Natural killer cell (primary cell): Measurements from ENCODE around the gene ZNF473. TPM values are rescaled to one million over a fixed set of nuclear protein-coding genes. Genes with fewer than 3 reads are reported as not detected.

Experiments
- ATAC-seq, 3 donors: fragments of 150-1000 bp in 2 of 3; fragments of 200-7000 bp in 1 of 3; cut with Tn5 transposase; 1 replicate in 1 of 3; 2 replicates in 2 of 3; pipeline ENCODE4 v1.10.0; 2021; ENCODE audit warnings: mild to moderate bottlenecking in 2 of 3, moderate library complexity in 2 of 3
- DNase-seq, 2 donors: peaks; one replicate each; pipeline versions ENCODE4 v3.0.0 to v3.0.0-alpha.2; 2013 to 2021; ENCODE audit warnings: mixed read lengths in 1 of 2
- H3K27ac ChIP-seq: one replicate; pipeline ENCODE4 v1.5.1; 2013; ENCODE audit warnings: mild to moderate bottlenecking, low read length
- H3K27me3 ChIP-seq: one replicate; pipeline ENCODE4 v1.6.1; 2013; ENCODE audit warnings: low read length; ENCODE audit not compliant: control insufficient read depth, insufficient read depth
- H3K36me3 ChIP-seq: one replicate; pipeline ENCODE4 v1.6.1; 2013; ENCODE audit warnings: low read length; ENCODE audit not compliant: control insufficient read depth, insufficient read depth
- H3K4me1 ChIP-seq: one replicate; pipeline ENCODE4 v1.6.1; 2013; ENCODE audit warnings: low read length; ENCODE audit not compliant: control insufficient read depth, insufficient read depth
- H3K4me3 ChIP-seq: one replicate; pipeline ENCODE4 v1.5.1; 2013; ENCODE audit warnings: low read length
- H3K9me3 ChIP-seq: one replicate; pipeline ENCODE4 v1.6.1; 2013; ENCODE audit warnings: low read length; ENCODE audit not compliant: control insufficient read depth, insufficient read depth
- H3K27ac Mint-ChIP-seq, 2 donors: one replicate each; pipeline ENCODE4 v1.8.0; 2022; ENCODE audit warnings: mild to moderate bottlenecking in 2 of 2, mixed read lengths in 2 of 2, moderate library complexity in 1 of 2
- H3K27me3 Mint-ChIP-seq, 2 donors: one replicate each; pipeline ENCODE4 v1.8.0; 2022; ENCODE audit warnings: low read depth in 2 of 2, mixed read lengths in 2 of 2
- H3K36me3 Mint-ChIP-seq: one replicate; pipeline ENCODE4 v1.8.0; 2022; ENCODE audit warnings: mixed read lengths
- H3K4me1 Mint-ChIP-seq, 2 donors: one replicate each; pipeline ENCODE4 v1.8.0; 2022; ENCODE audit warnings: mixed read lengths in 2 of 2
- H3K4me3 Mint-ChIP-seq: one replicate; pipeline ENCODE4 v1.8.0; 2022; ENCODE audit warnings: mild to moderate bottlenecking, moderate library complexity, mixed read lengths
- H3K9me3 Mint-ChIP-seq, 2 donors: one replicate each; pipeline ENCODE4 v1.8.0; 2022; ENCODE audit warnings: mixed read lengths in 2 of 2
- WGBS: methylation state at CpG from one replicate; pipeline ENCODE4 v1.1.7; 2013; ENCODE audit warnings: missing lambda C conversion rate; ENCODE audit not compliant: insufficient coverage; 5-methylcytosine and 5-hydroxymethylcytosine counted together
- intact Hi-C: fragments of 100-400 bp; cut with micrococcal nuclease; formaldehyde crosslinking; loops from one replicate; pipeline ENCODE4 v1.14.2; 2022
- total RNA-seq, 4 donors: library from RNA; stranded (reverse); fragments of 120-200 nt in 1 of 4; gene quantifications; one replicate each; pipeline versions ENCODE4 v1.2.3 to v1.2.4, GENCODE V29; 2013 to 2022
- TF ChIP-seq, protein P1 (sequence below): fragments of 200-600 bp; IDR thresholded peaks from one replicate; pipeline ENCODE4 v1.8.0; 2022; ENCODE audit warnings: antibody characterized with exemption

The ZNF473 gene
- total RNA-seq, 3 donors from 2014 or later (not counting 1 experiment from before 2014, with no cell fraction given), result 7.9 to 16.2 (median 12.9) TPM

DNA sequence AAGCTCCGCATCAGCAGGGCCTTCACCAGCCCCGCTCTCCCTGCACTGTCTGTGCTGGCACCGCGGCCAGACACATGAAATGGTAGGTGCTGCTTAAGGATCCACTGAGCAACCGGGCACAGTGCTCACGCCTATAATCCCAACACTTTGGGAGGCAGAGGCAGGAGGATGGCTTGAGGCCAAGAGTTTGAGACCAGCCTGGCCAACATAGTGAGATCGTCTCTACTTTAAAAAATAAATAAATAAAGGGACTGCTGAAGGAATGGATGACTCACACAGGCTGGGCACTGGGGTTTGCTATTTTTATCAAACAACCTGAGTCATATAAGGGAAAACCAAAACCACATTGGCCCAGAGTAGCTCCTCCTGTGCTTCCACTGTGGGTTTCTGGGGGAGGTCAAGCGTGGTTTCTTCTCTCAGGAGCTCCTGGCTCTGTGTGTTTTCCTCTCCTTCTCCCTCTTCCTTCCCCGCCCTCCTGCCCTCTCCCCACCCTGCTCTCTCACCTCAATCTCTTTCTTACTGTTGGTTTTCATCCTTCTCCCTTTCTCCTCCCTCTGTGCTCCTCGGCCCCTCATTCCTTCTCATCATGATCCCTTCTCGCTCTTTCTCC is 21.9 kb upstream of the ZNF473 start:
- DNase-seq, result peak; percentile 44 to 45
- ATAC-seq, result peak; percentile 51 to 69 (median 58)

DNA sequence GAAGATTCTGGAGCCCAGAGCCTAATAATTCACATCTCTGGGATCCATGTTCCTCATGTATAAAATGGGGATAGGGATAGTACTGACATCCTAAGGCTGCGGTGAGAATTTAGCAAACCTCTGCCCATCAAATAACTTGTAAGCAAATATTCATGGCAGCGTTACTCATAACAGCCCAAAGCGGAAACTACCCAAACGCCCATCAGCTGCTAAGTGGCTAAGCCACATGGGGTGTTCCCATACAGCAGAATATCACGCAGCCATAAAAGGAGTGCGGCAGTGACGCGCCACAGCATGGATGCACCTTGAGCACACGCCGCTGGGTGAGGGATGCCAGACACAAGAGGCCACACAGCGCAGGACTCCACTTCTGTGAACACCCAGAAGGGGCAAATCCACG is 20.4 kb upstream of the ZNF473 start:
- no peak for ATAC-seq
- H3K27me3 Mint-ChIP-seq, result no peaks in the 10 kb centered on the region
- no peak overlapping the region for H3K27ac Mint-ChIP-seq
- H3K4me1 Mint-ChIP-seq, result peaks cover 46 to 59% of the 10 kb centered on the region in 2 donors
- Histone ChIP-seq H3K4me3 (no peak overlapping the region), H3K4me1 (peaks cover 50% of the 10 kb centered on the region), H3K27me3 (no peaks in the 10 kb centered on the region), H3K9me3 (no peaks in the 10 kb centered on the region), H3K36me3 (peaks cover 53% of the 10 kb centered on the region), H3K27ac (no peak overlapping the region)
- H3K9me3 Mint-ChIP-seq, result no peaks in the 10 kb centered on the region
- no peak overlapping the region for H3K4me3 Mint-ChIP-seq
- H3K36me3 Mint-ChIP-seq, result no peaks in the 10 kb centered on the region
- 87% methylated on average over 12 of the region's 12 CpGs for WGBS
- TF ChIP-seq, protein P1, sequence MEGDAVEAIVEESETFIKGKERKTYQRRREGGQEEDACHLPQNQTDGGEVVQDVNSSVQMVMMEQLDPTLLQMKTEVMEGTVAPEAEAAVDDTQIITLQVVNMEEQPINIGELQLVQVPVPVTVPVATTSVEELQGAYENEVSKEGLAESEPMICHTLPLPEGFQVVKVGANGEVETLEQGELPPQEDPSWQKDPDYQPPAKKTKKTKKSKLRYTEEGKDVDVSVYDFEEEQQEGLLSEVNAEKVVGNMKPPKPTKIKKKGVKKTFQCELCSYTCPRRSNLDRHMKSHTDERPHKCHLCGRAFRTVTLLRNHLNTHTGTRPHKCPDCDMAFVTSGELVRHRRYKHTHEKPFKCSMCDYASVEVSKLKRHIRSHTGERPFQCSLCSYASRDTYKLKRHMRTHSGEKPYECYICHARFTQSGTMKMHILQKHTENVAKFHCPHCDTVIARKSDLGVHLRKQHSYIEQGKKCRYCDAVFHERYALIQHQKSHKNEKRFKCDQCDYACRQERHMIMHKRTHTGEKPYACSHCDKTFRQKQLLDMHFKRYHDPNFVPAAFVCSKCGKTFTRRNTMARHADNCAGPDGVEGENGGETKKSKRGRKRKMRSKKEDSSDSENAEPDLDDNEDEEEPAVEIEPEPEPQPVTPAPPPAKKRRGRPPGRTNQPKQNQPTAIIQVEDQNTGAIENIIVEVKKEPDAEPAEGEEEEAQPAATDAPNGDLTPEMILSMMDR, result no peak
- no peak for DNase-seq
- intact Hi-C loops, result loop anchor here (2.0 kb wide), 1 partner anchor 19 kb away; the partner anchor contains the start of gene VRK3

More for the DNA sequence above, 21.9 kb upstream of the ZNF473 start:
- Histone ChIP-seq H3K36me3 (peaks cover 60% of the 10 kb centered on the region), H3K27me3 (no peaks in the 10 kb centered on the region), H3K9me3 (no peaks in the 10 kb centered on the region), H3K4me1 (peaks cover 50% of the 10 kb centered on the region), H3K27ac (peak overlapping the region; percentile 71), H3K4me3 (peak overlapping the region; percentile 17)
- 57% methylated on average over 10 of the region's 11 CpGs for whole genome bisulfite sequencing
- Mint-ChIP-seq H3K27ac (peak overlapping the region; percentile 87 to 90), H3K4me1 (peaks cover 46 to 61% of the 10 kb centered on the region in 2 donors), H3K4me3 (peak overlapping the region; percentile 79), H3K36me3 (no peaks in the 10 kb centered on the region), H3K9me3 (no peaks in the 10 kb centered on the region), H3K27me3 (no peaks in the 10 kb centered on the region)
- intact Hi-C loops, result loop anchor here (2.0 kb wide), 1 partner anchor 21 kb away; the partner anchor contains the start of gene VRK3
- TF ChIP-seq, protein P1, result no peak

DNA sequence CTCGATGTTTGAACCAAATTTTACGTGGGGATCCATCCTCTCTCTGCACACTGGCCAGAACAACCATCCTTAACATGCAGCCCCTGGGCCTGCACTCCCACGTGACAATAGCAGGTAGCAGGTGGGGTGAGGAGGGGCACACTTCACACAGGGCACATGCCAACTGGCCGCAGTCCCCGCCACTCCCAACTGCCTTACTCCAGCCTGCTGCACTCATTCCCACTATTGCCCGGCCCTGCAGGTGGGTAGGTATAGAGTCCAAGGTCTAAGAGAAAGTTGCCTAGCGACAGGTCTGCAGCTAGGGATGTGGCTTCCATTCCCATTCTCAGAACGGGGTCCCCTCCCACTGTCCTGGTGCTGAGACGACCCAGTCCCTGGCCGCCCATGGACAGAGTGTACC is 18.6 kb upstream of the ZNF473 start:
- Histone ChIP-seq H3K27ac (no peak overlapping the region), H3K9me3 (no peaks in the 10 kb centered on the region), H3K4me3 (no peak overlapping the region), H3K36me3 (peaks cover 44% of the 10 kb centered on the region), H3K27me3 (no peaks in the 10 kb centered on the region), H3K4me1 (peaks cover 37% of the 10 kb centered on the region)
- Mint-ChIP-seq H3K4me1 (peaks cover 36 to 51% of the 10 kb centered on the region in 2 donors), H3K36me3 (no peaks in the 10 kb centered on the region), H3K27ac (no peak overlapping the region), H3K27me3 (no peaks in the 10 kb centered on the region), H3K9me3 (no peaks in the 10 kb centered on the region), H3K4me3 (no peak overlapping the region)
- ATAC-seq (no peak), DNase-seq (no peak)
- intact Hi-C loops, result no loop called here
- TF ChIP-seq, protein P1, result no peak
- 95% methylated on average over 8 of the region's 10 CpGs for WGBS

DNA sequence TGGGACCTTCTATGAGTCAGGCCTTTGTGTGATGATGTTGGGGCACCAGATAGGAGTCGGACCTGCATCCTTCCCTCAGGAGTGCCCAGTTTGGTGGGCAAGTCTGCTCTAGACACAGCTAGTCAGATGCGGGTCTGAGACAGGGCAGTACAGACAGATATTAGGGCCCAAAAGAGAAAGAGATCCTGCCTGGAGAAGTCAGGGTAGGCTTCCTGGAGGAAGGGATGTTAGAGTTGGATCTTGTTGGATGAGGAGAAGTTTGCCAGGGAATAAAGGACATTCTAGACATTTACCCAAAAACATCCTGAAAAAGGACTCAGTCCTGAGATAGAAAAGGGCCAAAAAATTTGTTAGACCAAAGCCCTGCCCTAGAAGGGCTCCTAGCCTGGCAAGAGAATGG is 17.9 kb upstream of the ZNF473 start:
- no peaks in the 10 kb centered on the region for H3K27me3 ChIP-seq
- no peaks in the 10 kb centered on the region for H3K9me3 ChIP-seq
- Mint-ChIP-seq H3K4me3 (no peak overlapping the region), H3K27ac (no peak overlapping the region), H3K36me3 (no peaks in the 10 kb centered on the region), H3K9me3 (no peaks in the 10 kb centered on the region), H3K4me1 (peaks cover 28 to 43% of the 10 kb centered on the region in 2 donors), H3K27me3 (no peaks in the 10 kb centered on the region)
- no peak overlapping the region for H3K4me3 ChIP-seq
- H3K4me1 ChIP-seq, result peaks cover 29% of the 10 kb centered on the region
- TF ChIP-seq, protein P1, result no peak
- 96% methylated on average over 2 of the region's 2 CpGs for WGBS
- intact Hi-C loops, result no loop called here
- no peak overlapping the region for H3K27ac ChIP-seq
- DNase-seq, result no peak
- ATAC-seq, result no peak
- peaks cover 47% of the 10 kb centered on the region for H3K36me3 ChIP-seq
